ENCODE results near the gene DGCR8. TPM values are rescaled to one million over a fixed set of nuclear protein-coding genes. Genes with fewer than 3 reads are reported as not detected.
A peak's percentile ranks its signal among the peaks of the same experiment; 100 is the strongest.
"Not testable (repeated sequence)": the region's sequence is repeated elsewhere in the genome, so short reads cannot be mapped to it uniquely, and the experiment has no call there.

Gene DGCR8
- total and polyA plus RNA-seq, 12 donors, result 8.3 to 26.3 (median 14.0) TPM

- TF ChIP-seq, protein P1, sequence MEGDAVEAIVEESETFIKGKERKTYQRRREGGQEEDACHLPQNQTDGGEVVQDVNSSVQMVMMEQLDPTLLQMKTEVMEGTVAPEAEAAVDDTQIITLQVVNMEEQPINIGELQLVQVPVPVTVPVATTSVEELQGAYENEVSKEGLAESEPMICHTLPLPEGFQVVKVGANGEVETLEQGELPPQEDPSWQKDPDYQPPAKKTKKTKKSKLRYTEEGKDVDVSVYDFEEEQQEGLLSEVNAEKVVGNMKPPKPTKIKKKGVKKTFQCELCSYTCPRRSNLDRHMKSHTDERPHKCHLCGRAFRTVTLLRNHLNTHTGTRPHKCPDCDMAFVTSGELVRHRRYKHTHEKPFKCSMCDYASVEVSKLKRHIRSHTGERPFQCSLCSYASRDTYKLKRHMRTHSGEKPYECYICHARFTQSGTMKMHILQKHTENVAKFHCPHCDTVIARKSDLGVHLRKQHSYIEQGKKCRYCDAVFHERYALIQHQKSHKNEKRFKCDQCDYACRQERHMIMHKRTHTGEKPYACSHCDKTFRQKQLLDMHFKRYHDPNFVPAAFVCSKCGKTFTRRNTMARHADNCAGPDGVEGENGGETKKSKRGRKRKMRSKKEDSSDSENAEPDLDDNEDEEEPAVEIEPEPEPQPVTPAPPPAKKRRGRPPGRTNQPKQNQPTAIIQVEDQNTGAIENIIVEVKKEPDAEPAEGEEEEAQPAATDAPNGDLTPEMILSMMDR (IDR thresholded peaks at IDR 0.05), result no peak
- ATAC-seq (peak in 1 of 8 donors; percentile 21), DNase-seq (no peak)
- Histone ChIP-seq H3K4me3 (no peak overlapping the region), H3K4me1 (peaks cover 0 to 3% (median 0%) of the 10 kb centered on the region in 9 donors), H3K27me3 (no peaks in the 10 kb centered on the region), H3K27ac (no peak overlapping the region), H3K36me3 (peaks cover 0 to 47% (median 16%) of the 10 kb centered on the region in 9 donors), H3K9me3 (no peaks in the 10 kb centered on the region)
- 92 to 94% methylated on average over 11 of the region's 11 CpGs for WGBS, 2 donors
- intact Hi-C loops (cut with DNase I), result no loop called here
Observed at GRCh38 chr22:20066617-20067383, 13.2 kb upstream of the DGCR8 start.

- DNase-seq; H3K4me3 ChIP-seq; H3K27me3 ChIP-seq; H3K27ac ChIP-seq; H3K4me1 ChIP-seq; ATAC-seq; H3K9me3 ChIP-seq; intact Hi-C loops (cut with DNase I): not testable (repeated sequence)
- H3K36me3 ChIP-seq, result peaks cover 0 to 42% (median 11%) of the 10 kb centered on the region in 9 donors
- WGBS, 2 donors, result 98 to 100% methylated on average over 3 of the region's 3 CpGs
Observed at GRCh38 chr22:20067384-20067682, 12.7 kb upstream of the DGCR8 start.

DNA sequence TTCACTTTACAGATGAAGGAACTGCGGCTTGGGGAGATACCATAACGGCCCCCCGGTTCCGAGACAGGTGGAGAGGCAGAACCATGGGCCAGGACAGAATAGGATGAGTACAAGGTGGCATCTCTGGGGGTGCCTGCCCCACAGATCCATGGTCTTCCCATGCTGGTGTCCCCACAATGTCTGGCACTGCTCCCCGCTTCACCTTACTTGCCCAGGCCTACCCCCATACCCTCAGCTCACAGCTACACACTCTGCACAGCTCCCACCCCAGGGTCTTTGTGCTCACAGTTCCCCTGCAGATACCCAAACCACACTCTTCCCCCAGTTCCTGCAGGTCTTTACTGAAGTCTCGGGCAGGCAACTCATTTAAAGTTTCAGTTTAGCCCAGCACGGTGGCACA is 11.4 kb upstream of the DGCR8 start:
- no peak for DNase-seq
- H3K27ac ChIP-seq, result no peak overlapping the region
- ATAC-seq, result no peak
- 95 to 97% methylated on average over 7 of the region's 7 CpGs for WGBS, 2 donors
- intact Hi-C loops (cut with DNase I), result no loop called here
- H3K4me1 ChIP-seq, result no peaks in the 10 kb centered on the region
- no peaks in the 10 kb centered on the region for H3K9me3 ChIP-seq
- no peak overlapping the region for H3K4me3 ChIP-seq
- H3K36me3 ChIP-seq, result peaks cover 0 to 29% (median 5%) of the 10 kb centered on the region in 9 donors
- TF ChIP-seq, protein P1 (IDR thresholded peaks at IDR 0.05), result no peak
- H3K27me3 ChIP-seq, result no peaks in the 10 kb centered on the region

DNA sequence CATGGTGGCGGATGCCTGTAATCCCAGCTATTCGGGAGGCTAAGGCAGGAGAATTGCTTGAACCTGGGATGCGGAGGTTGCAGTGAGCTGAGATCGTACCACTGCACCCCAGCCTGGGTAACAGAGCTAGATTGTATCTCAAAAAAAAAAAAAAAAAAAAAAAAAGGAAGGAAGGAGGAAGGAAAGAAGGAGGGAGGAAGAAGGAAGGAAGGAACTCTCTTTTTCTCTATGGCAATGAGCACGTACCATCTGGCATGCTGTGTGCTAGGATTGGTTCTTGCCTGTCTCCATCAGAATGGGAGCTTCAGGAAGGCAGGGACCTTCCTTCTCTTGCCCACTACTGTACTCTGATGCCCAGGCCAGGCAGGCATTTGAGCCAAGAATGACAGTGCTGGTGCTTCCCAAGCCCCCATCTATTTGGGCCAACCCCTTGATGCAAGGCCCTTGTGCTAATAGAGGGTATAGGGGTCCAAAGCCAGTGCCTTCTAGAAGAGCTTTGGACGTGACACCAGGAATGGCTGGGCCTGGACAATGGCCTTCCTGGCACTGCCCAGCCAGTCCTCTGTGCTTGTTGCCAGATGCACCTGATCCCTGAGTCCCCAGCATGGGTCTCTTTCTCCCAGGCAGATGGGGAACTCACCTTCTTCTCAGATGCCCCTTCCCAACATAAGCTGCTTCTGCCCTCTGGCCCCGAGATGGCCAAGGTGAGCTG is 10.6 kb upstream of the DGCR8 start:
- TF ChIP-seq, protein P1 (IDR thresholded peaks at IDR 0.05), result no peak
- H3K27ac ChIP-seq, result no peak overlapping the region
- ATAC-seq, result peak in 1 of 8 donors; percentile 15
- H3K4me3 ChIP-seq, result no peak overlapping the region
- no peaks in the 10 kb centered on the region for H3K27me3 ChIP-seq
- no peaks in the 10 kb centered on the region for H3K9me3 ChIP-seq
- DNase-seq, result no peak
- WGBS, 2 donors, result 84 to 94% methylated on average over 7 of the region's 7 CpGs
- H3K36me3 ChIP-seq, result peaks cover 0 to 20% (median 5%) of the 10 kb centered on the region in 9 donors
- intact Hi-C loops (cut with DNase I), result no loop called here
- H3K4me1 ChIP-seq, result no peaks in the 10 kb centered on the region

GRCh38 chr22:20071524-20071972 is 8.5 kb upstream of the DGCR8 start:
- intact Hi-C loops (cut with DNase I), result no loop called here
- Histone ChIP-seq H3K27me3 (no peaks in the 10 kb centered on the region), H3K27ac (no peak overlapping the region), H3K4me1 (no peaks in the 10 kb centered on the region), H3K9me3 (no peaks in the 10 kb centered on the region), H3K4me3 (no peak overlapping the region), H3K36me3 (peaks cover 0 to 1% (median 0%) of the 10 kb centered on the region in 9 donors)
- DNase-seq (no peak), ATAC-seq (no peak)
- TF ChIP-seq, protein P1 (IDR thresholded peaks at IDR 0.05), result no peak
- 62 to 66% methylated on average over 8 of the region's 8 CpGs for WGBS, 2 donors

All from heart right ventricle (tissue), 16 donors.